ENCODE measurements around the gene TCFL5. TPM values are rescaled to one million over a fixed set of nuclear protein-coding genes. Genes with fewer than 3 reads are reported as not detected.

The TCFL5 gene
- total RNA-seq, 1 experiment from 2014 or later = 10.8 TPM

DNA sequence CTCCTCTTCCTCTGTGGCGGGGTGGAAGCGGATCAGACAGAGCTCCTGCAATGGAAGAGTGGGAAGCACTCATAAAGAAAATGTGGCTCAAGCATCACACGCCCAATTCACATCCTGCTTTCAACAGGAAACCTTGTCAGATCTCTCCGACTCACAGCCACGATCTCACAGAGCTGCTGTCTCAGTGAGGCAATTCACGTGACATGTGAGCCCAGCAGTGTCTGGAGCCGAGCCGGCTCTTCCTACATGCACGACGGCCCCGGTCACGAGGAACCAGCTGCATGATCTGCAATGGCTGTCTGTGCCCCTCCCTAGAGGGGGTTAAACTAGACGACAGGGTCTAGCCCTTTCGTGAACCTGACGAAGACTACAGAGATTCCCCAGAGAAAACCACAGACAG is 29.5 kb upstream of the TCFL5 start:
- Mint-ChIP-seq H3K9me3 (ENCODE audit: unreplicated experiment) (no peaks in the 10 kb centered on the region), H3K36me3 (ENCODE audit: insufficient read depth, unreplicated experiment) (peaks cover 92% of the 10 kb centered on the region), H3K4me3 (ENCODE audit: unreplicated experiment) (no peak overlapping the region), H3K27ac (ENCODE audit: low read depth, unreplicated experiment) (no peak overlapping the region), H3K4me1 (ENCODE audit: insufficient read depth, unreplicated experiment) (no peaks in the 10 kb centered on the region), H3K27me3 (ENCODE audit: insufficient read depth, unreplicated experiment) (no peaks in the 10 kb centered on the region)
- TF ChIP-seq, protein P1, sequence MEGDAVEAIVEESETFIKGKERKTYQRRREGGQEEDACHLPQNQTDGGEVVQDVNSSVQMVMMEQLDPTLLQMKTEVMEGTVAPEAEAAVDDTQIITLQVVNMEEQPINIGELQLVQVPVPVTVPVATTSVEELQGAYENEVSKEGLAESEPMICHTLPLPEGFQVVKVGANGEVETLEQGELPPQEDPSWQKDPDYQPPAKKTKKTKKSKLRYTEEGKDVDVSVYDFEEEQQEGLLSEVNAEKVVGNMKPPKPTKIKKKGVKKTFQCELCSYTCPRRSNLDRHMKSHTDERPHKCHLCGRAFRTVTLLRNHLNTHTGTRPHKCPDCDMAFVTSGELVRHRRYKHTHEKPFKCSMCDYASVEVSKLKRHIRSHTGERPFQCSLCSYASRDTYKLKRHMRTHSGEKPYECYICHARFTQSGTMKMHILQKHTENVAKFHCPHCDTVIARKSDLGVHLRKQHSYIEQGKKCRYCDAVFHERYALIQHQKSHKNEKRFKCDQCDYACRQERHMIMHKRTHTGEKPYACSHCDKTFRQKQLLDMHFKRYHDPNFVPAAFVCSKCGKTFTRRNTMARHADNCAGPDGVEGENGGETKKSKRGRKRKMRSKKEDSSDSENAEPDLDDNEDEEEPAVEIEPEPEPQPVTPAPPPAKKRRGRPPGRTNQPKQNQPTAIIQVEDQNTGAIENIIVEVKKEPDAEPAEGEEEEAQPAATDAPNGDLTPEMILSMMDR (IDR thresholded peaks at IDR 0.05; ENCODE audit: unreplicated experiment) = no peak
- intact Hi-C loops (cut with micrococcal nuclease) = no loop called here
- CTCF ChIA-PET = interaction anchor here (1.1 to 5.9 kb wide), 4 partner anchors 9 to 17 kb away, joined by 3 to 53 read pairs (median 5); no protein-coding TSS in a partner anchor
- DNase-seq (ENCODE audit: unreplicated experiment) = no peak
- POLR2A ChIA-PET = interaction anchor here (2.2 to 2.8 kb wide), 2 partner anchors 8 to 13 kb away, joined by 5 to 11 read pairs; no protein-coding TSS in a partner anchor
- no TSS peak for BruUV-seq (replicated peaks)

DNA sequence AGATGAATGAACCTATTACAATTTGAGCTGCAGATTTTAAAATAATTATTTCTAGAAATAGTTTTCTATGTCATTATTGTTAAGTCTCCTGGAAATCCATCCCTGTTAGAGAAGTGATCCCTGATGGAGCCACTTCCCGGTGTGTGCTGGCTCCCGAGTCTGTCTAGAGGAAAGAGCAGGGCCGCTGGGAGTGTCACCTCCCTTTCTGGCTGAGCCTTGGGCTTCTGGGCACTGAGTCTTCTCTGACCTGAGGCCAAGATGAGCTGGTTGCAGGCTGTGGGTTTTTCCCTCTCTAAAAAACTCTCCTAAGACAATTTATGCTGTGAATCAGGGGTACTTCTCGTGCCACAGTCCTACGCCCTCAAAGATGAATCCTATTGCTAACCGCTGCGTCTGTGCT is 28.8 kb upstream of the TCFL5 start:
- TF ChIP-seq, protein P1 (IDR thresholded peaks at IDR 0.05; ENCODE audit: unreplicated experiment) = no peak
- Mint-ChIP-seq H3K27ac (ENCODE audit: low read depth, unreplicated experiment) (no peak overlapping the region), H3K36me3 (ENCODE audit: insufficient read depth, unreplicated experiment) (peaks cover 86% of the 10 kb centered on the region), H3K9me3 (ENCODE audit: unreplicated experiment) (no peaks in the 10 kb centered on the region), H3K4me3 (ENCODE audit: unreplicated experiment) (no peak overlapping the region), H3K4me1 (ENCODE audit: insufficient read depth, unreplicated experiment) (no peaks in the 10 kb centered on the region), H3K27me3 (ENCODE audit: insufficient read depth, unreplicated experiment) (no peaks in the 10 kb centered on the region)
- POLR2A ChIA-PET = interaction anchor here (2.2 to 2.8 kb wide), 2 partner anchors 9 to 13 kb away, joined by 5 to 11 read pairs; no protein-coding TSS in a partner anchor
- CTCF ChIA-PET = interaction anchor here (1.1 to 5.9 kb wide), 3 partner anchors 9 to 15 kb away, joined by 3 to 53 read pairs (median 9); no protein-coding TSS in a partner anchor
- no peak for DNase-seq (ENCODE audit: unreplicated experiment)
- BruUV-seq (replicated peaks) = no TSS peak
- intact Hi-C loops (cut with micrococcal nuclease) = no loop called here

DNA sequence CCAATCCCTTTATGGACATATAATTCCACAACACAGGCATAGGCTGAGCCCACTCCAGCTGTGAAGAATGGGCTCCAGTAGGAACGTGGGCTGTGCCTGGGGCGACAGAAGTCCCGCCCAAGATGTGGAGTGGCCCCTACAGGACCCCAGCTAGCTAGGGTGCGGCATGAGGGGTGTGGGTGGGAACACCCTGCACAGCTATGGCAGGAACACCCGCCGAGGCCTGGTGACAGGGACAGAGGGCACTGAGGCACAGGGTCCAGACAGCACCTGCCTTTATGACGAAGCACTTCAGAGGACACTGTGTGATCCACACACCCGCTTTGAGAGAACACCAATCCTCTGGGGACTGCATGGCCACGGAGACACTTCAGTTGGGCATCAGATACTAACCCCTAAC is 28.2 kb upstream of the TCFL5 start:
- Mint-ChIP-seq H3K9me3 (ENCODE audit: unreplicated experiment) (no peaks in the 10 kb centered on the region), H3K27ac (ENCODE audit: low read depth, unreplicated experiment) (no peak overlapping the region), H3K4me1 (ENCODE audit: insufficient read depth, unreplicated experiment) (no peaks in the 10 kb centered on the region), H3K4me3 (ENCODE audit: unreplicated experiment) (no peak overlapping the region), H3K36me3 (ENCODE audit: insufficient read depth, unreplicated experiment) (peaks cover 84% of the 10 kb centered on the region), H3K27me3 (ENCODE audit: insufficient read depth, unreplicated experiment) (no peaks in the 10 kb centered on the region)
- DNase-seq (ENCODE audit: unreplicated experiment) = no peak
- POLR2A ChIA-PET = interaction anchor here (2.2 to 2.8 kb wide), 2 partner anchors 10 to 14 kb away, joined by 5 to 11 read pairs; no protein-coding TSS in a partner anchor
- CTCF ChIA-PET = interaction anchor here (0.8 to 5.9 kb wide), 4 partner anchors 10 to 27 kb away, joined by 3 to 53 read pairs (median 6); no protein-coding TSS in a partner anchor
- BruUV-seq (replicated peaks) = no TSS peak
- intact Hi-C loops (cut with micrococcal nuclease) = no loop called here
- TF ChIP-seq, protein P1 (IDR thresholded peaks at IDR 0.05; ENCODE audit: unreplicated experiment) = no peak

DNA sequence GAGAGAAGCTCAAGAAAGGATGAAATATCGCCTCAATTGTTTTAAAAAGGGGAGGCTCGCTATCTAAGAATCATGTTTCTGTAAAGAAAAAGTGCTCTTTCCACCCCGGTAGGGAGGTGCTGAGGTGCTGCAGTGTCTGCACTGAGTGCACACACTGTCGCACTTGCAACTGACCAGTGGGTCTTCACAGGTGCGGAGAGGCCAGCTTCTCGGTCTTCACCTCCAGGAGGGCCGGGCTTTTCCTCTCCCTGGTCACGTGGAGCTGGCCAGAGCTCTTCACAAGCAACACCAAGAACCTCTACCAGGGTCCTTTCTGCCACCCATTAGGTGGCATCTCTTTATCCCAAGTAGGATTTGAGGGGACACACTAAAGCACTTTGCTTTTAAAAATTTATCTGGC is 27.8 kb upstream of the TCFL5 start:
- Mint-ChIP-seq H3K4me1 (ENCODE audit: insufficient read depth, unreplicated experiment) (no peaks in the 10 kb centered on the region), H3K27ac (ENCODE audit: low read depth, unreplicated experiment) (no peak overlapping the region), H3K36me3 (ENCODE audit: insufficient read depth, unreplicated experiment) (peaks cover 83% of the 10 kb centered on the region), H3K27me3 (ENCODE audit: insufficient read depth, unreplicated experiment) (no peaks in the 10 kb centered on the region), H3K9me3 (ENCODE audit: unreplicated experiment) (no peaks in the 10 kb centered on the region), H3K4me3 (ENCODE audit: unreplicated experiment) (no peak overlapping the region)
- no peak for DNase-seq (ENCODE audit: unreplicated experiment)
- ChIA-PET CTCF (interaction anchor here (0.8 to 5.9 kb wide), 4 partner anchors 11 to 27 kb away, joined by 3 to 53 read pairs (median 6); no protein-coding TSS in a partner anchor), POLR2A (interaction anchor here (2.2 to 2.8 kb wide), 2 partner anchors 10 to 14 kb away, joined by 5 to 11 read pairs; no protein-coding TSS in a partner anchor)
- BruUV-seq (replicated peaks) = no TSS peak
- intact Hi-C loops (cut with micrococcal nuclease) = no loop called here
- TF ChIP-seq, protein P1 (IDR thresholded peaks at IDR 0.05; ENCODE audit: unreplicated experiment) = no peak

Measured in MCF 10A (cell line).